PC-3 (cell line): ENCODE data around the gene PIGN. TPM values are rescaled to one million over a fixed set of nuclear protein-coding genes. Genes with fewer than 3 reads are reported as not detected.

ENCODE experiments used
- ATAC-seq: fragments of 200-7000 bp; cut with Tn5 transposase; 2 replicates; pipeline ENCODE4 v1.9.1; 2020; ENCODE audit warnings: mild to moderate bottlenecking, moderate library complexity
- BruUV-seq: library from RNA; stranded (reverse); fragments of 400-500 nt; replicated peaks from 2 replicates; lab custom pipeline; 2021; lab: Mats Ljungman, UMichigan
- CTCF ChIA-PET: fragments of 300-600 bp; sonication (Branson Sonifier 250); formaldehyde crosslinking; loops from one replicate; lab custom pipeline; 2022; ENCODE audit warnings: antibody characterized with exemption; lab: Charles Lee
- POLR2A ChIA-PET: fragments of 300-600 bp; sonication (Branson Sonifier 250); formaldehyde crosslinking; loops from one replicate; lab custom pipeline; 2022; ENCODE audit warnings: antibody characterized with exemption; ENCODE audit not compliant: unreplicated experiment; lab: Charles Lee
- DNase-seq: peaks from one replicate; pipeline ENCODE4 v3.0.0-alpha.2; 2015
- H2AFZ ChIP-seq: fragments of 300-600 bp; sonication (generic); 2 replicates; pipeline ENCODE4 v1.6.0; 2016; ENCODE audit warnings: antibody characterized with exemption, low read length
- H3F3A ChIP-seq: fragments of 300-600 bp; sonication (generic); one replicate; pipeline ENCODE4 v1.6.0; 2017; ENCODE audit warnings: antibody characterized with exemption, low read length, control low read depth, mild to moderate bottlenecking; ENCODE audit not compliant: unreplicated experiment
- H3K27ac ChIP-seq: fragments of 300-600 bp; sonication (generic); 2 replicates; pipeline ENCODE4 v1.5.1; 2016; ENCODE audit warnings: mild to moderate bottlenecking, low read length
- H3K27me3 ChIP-seq: fragments of 300-600 bp; sonication (generic); 2 replicates; pipeline ENCODE4 v1.6.1; 2016; ENCODE audit warnings: low read length, mixed read lengths
- H3K36me3 ChIP-seq: fragments of 300-600 bp; sonication (generic); 2 replicates; pipeline ENCODE4 v1.6.1; 2016; ENCODE audit warnings: low read depth, mixed run types, low read length, mixed read lengths
- H3K4me1 ChIP-seq: fragments of 300-600 bp; sonication (generic); 2 replicates; pipeline ENCODE4 v1.5.1; 2016; ENCODE audit warnings: low read length; ENCODE audit not compliant: insufficient read depth
- H3K4me2 ChIP-seq: fragments of 300-600 bp; sonication (generic); 2 replicates; pipeline ENCODE4 v1.6.0; 2016; ENCODE audit warnings: low read length
- H3K4me3 ChIP-seq: fragments of 300-600 bp; sonication (generic); 2 replicates; pipeline ENCODE4 v1.5.1; 2016; ENCODE audit warnings: mild to moderate bottlenecking, low read length, mixed read lengths
- H3K79me2 ChIP-seq: fragments of 300-600 bp; sonication (generic); 2 replicates; pipeline ENCODE4 v1.6.1; 2017; ENCODE audit warnings: low read length, mixed read lengths
- H3K9ac ChIP-seq: fragments of 300-600 bp; sonication (generic); 2 replicates; pipeline ENCODE4 v1.6.0; 2016; ENCODE audit warnings: mild to moderate bottlenecking, low read length
- H3K9me2 ChIP-seq: fragments of 300-600 bp; sonication (generic); replicated peaks from 2 replicates; pipeline ENCODE4 v1.6.1; 2016; ENCODE audit warnings: mixed run types, low read length, mixed read lengths
- H3K9me3 ChIP-seq: fragments of 300-600 bp; sonication (generic); 2 replicates; pipeline ENCODE4 v1.6.1; 2016; ENCODE audit warnings: low read length, mixed read lengths
- H4K20me1 ChIP-seq: fragments of 300-600 bp; sonication (generic); 2 replicates; pipeline ENCODE4 v1.6.1; 2016; ENCODE audit warnings: low read length, mixed read lengths
- CTCF ChIP-seq: fragments of 300-600 bp; sonication (generic); conservative IDR thresholded peaks from 2 replicates; pipeline ENCODE4 v1.5.1; 2017; ENCODE audit warnings: antibody characterized with exemption, low read depth, mild to moderate bottlenecking, low read length
- EZH2 ChIP-seq: fragments of 300-600 bp; sonication (generic); IDR thresholded peaks from one replicate; pipeline ENCODE4 v1.6.1; 2017; ENCODE audit warnings: antibody characterized with exemption, mild to moderate bottlenecking, low read length; ENCODE audit not compliant: unreplicated experiment
- EZH2phosphoT487 ChIP-seq: fragments of 300-600 bp; sonication (generic); IDR thresholded peaks from 2 replicates; pipeline ENCODE4 v1.6.1; 2018; ENCODE audit warnings: mild to moderate bottlenecking, antibody characterized with exemption, low read length, borderline replicate concordance
- intact Hi-C: fragments of 100-400 bp; cut with micrococcal nuclease; formaldehyde crosslinking; loops from 2 replicates; pipeline ENCODE4 v1.9.0; 2023
- total RNA-seq: library from RNA; depleted of rRNA; stranded (reverse); fragments of >200 nt; gene quantifications from 2 replicates; pipeline ENCODE4 v1.2.3, GENCODE V29; 2014

PIGN gene
- total RNA-seq, 1 experiment from 2014 or later = 22.7 TPM

DNA sequence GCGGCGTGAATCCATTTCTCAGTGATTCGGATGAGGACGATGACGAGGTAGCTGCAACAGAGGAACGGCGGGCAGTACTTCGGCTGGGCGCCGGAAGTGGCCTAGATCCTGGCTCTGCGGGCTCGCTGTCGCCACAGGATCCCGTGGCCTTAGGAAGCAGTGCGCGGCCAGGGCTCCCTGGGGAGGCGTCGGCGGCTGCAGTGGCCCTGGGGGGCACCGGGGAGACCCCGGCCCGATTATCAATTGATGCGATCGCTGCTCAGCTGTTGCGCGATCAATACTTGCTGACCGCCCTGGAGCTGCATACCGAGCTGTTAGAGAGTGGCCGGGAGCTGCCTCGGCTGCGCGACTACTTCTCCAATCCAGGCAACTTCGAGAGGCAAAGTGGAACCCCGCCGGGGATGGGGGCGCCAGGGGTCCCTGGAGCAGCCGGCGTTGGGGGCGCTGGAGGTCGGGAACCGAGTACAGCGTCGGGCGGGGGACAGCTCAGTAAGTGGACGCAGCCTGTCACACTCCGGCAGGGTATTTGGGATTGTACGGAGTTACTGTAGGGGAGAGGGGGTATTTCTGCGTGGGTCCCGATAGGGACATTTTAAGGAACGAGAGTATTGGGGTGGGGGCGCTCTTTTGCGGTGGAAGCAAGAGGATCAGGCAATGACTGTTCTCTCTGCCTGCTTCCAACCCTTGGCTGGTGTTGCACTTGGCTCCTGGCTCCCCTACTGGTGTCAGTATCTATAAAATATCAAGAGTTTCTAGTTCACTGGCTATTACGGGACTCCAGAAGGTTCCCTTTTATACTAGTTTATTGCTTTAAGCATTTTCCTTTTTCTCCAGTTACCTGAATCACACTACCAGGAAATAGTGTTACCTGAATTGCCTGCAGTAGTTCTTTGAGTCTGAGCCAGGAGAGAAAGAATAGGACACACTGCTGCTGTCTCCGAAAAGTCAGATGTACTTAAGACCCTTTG lies 971 bp upstream of the PIGN start:
- Histone ChIP-seq H3K4me2 (peak overlapping the region; percentile 95), H3K9me2 (no peaks in the 10 kb centered on the region), H3K4me1 (peaks cover 34% of the 10 kb centered on the region), H2AFZ (peak overlapping the region; percentile 97), H3F3A (no peaks in the 10 kb centered on the region), H3K4me3 (peak overlapping the region; percentile 99), H3K27me3 (no peaks in the 10 kb centered on the region), H3K79me2 (peaks cover 83% of the 10 kb centered on the region), H4K20me1 (peaks cover 27% of the 10 kb centered on the region), H3K9ac (peak overlapping the region; percentile 88), H3K9me3 (no peaks in the 10 kb centered on the region), H3K36me3 (no peaks in the 10 kb centered on the region), H3K27ac (peak overlapping the region; percentile 41)
- TSS peak; percentile 40 for BruUV-seq
- TF ChIP-seq EZH2phosphoT487 (no peak), CTCF (peak; percentile 24; the same call in 1 of the 2 replicates), EZH2 (no peak)
- CTCF ChIA-PET = interaction anchor here (0.8 kb wide), 1 partner anchor 63 kb away, joined by 3 read pairs; no protein-coding TSS in a partner anchor
- peak; percentile 32 for DNase-seq
- ATAC-seq = peak; percentile 27
- intact Hi-C loops = loop anchor here (1.0 to 10.0 kb wide), 5 partner anchors 15 to 529 kb away; partner anchors contain the start of genes PHLPP1 and ZCCHC2
- POLR2A ChIA-PET = interaction anchor here (0.8 kb wide), 1 partner anchor 233 kb away, joined by 5 read pairs; no protein-coding TSS in a partner anchor

GRCh38 chr18:62186499-62186773 lies 420 bp downstream of the PIGN start:
- ChIA-PET CTCF (interaction anchor here (0.6 kb wide), 1 partner anchor 25 kb away, joined by 6 read pairs; no protein-coding TSS in a partner anchor), POLR2A (interaction anchor here (0.6 kb wide), 2 partner anchors 47 to 1184 kb away, joined by 4 to 6 read pairs; no protein-coding TSS in a partner anchor)
- Histone ChIP-seq H3K27ac (peak overlapping the region; percentile 47), H3K9me3 (no peaks in the 10 kb centered on the region), H3K4me1 (peaks cover 34% of the 10 kb centered on the region), H4K20me1 (peaks cover 27% of the 10 kb centered on the region), H2AFZ (peak overlapping the region; percentile 99), H3K27me3 (no peaks in the 10 kb centered on the region), H3K4me3 (peak overlapping the region; percentile 99), H3K36me3 (no peaks in the 10 kb centered on the region), H3K9me2 (no peaks in the 10 kb centered on the region), H3K9ac (peak overlapping the region; percentile 79), H3K4me2 (peak overlapping the region; percentile 97), H3K79me2 (peaks cover 69% of the 10 kb centered on the region), H3F3A (no peaks in the 10 kb centered on the region)
- intact Hi-C loops = loop anchor here (5.0 to 10.0 kb wide), 3 partner anchors 198 to 531 kb away; partner anchors contain the start of genes PHLPP1 and ZCCHC2
- DNase-seq = no peak
- no peak for ATAC-seq
- BruUV-seq = TSS peak; percentile 82
- TF ChIP-seq EZH2 (no peak), EZH2phosphoT487 (no peak), CTCF (no peak)
